ENCODE measurements around the gene GDPD5. TPM values are rescaled to one million over a fixed set of nuclear protein-coding genes. Genes with fewer than 3 reads are reported as not detected.

GDPD5 gene
- total and polyA plus RNA-seq, 2 donors (not counting 1 experiment from before 2014, with no cell fraction given), result 2.5 to 3.1 TPM

DNA sequence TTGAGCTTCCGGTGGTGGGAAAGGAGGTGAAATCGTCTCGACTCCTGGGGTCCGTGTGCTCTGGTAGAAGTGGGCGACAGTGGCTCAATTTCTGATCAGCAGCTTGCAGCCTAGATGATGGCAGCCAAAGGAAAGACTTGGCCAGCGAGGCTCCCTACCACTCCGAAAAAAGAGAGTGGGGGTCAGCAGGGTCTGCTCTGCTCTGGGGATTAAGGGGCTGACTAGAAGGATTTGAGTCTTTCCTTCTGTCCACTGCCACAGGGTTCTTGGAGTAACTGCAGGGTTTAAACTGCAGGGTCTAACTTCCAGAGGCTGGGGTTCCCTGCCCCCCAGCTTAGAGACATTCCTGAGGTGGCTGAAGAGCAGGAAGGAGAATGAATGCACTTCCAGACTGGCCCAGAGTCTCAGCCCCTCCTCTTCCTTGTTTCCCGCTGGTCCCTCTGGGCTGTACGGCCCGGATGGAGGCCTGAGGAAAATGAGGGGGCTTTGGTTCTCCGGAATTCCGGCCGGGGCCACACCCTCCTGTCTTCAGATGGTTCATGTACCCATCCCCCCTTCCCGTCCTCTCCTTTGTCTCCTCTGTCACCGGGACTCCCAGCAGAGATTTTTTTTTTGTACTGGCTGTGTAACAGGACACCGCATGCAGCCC lies 37.2 kb upstream of the GDPD5 start:
- Histone ChIP-seq H3K27me3 (ENCODE audit: control insufficient read depth, insufficient read depth, low read length) (no peaks in the 10 kb centered on the region), H3K4me2 (ENCODE audit: extremely low read depth, insufficient read depth, low read length) (peak overlapping the region; percentile 94), H3K4me1 (ENCODE audit: control insufficient read depth, extremely low read depth, insufficient read depth, low read length) (peaks cover 48% of the 10 kb centered on the region), H4K20me1 (ENCODE audit: control insufficient read depth, extremely low read depth, insufficient read depth, low read length) (peaks cover 9% of the 10 kb centered on the region), H2AFZ (ENCODE audit: low read length) (no peak overlapping the region), H3K9ac (ENCODE audit: insufficient read depth, low read length) (peak overlapping the region; percentile 94), H3K4me3 (replicated peaks in 1 of 4; ENCODE audit: control extremely low read depth in 1 of 4, insufficient read depth in 1 of 4, low read depth in 3 of 4, low read length in 4 of 4) (peak overlapping the region; percentile 89 to 99 (median 99)), H3K27ac (ENCODE audit: insufficient read depth, low read length) (peak overlapping the region; percentile 91), H3K36me3 (ENCODE audit: control insufficient read depth, insufficient read depth, low read length) (peaks cover 25% of the 10 kb centered on the region), H3K9me3 (ENCODE audit: control insufficient read depth, insufficient read depth, low read depth, low read length) (no peaks in the 10 kb centered on the region), H3K79me2 (ENCODE audit: control insufficient read depth, insufficient read depth, low read length) (peaks cover 62% of the 10 kb centered on the region)
- TF ChIP-seq, protein P1, sequence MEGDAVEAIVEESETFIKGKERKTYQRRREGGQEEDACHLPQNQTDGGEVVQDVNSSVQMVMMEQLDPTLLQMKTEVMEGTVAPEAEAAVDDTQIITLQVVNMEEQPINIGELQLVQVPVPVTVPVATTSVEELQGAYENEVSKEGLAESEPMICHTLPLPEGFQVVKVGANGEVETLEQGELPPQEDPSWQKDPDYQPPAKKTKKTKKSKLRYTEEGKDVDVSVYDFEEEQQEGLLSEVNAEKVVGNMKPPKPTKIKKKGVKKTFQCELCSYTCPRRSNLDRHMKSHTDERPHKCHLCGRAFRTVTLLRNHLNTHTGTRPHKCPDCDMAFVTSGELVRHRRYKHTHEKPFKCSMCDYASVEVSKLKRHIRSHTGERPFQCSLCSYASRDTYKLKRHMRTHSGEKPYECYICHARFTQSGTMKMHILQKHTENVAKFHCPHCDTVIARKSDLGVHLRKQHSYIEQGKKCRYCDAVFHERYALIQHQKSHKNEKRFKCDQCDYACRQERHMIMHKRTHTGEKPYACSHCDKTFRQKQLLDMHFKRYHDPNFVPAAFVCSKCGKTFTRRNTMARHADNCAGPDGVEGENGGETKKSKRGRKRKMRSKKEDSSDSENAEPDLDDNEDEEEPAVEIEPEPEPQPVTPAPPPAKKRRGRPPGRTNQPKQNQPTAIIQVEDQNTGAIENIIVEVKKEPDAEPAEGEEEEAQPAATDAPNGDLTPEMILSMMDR (conservative IDR thresholded peaks at IDR 0.05 in 1 of 2, IDR thresholded peaks at IDR 0.05 in 1 of 2; ENCODE audit: low read depth in 1 of 2, low read length in 2 of 2), result no peak
- TF ChIP-seq EZH2 (IDR thresholded peaks at IDR 0.05; ENCODE audit: low read length, missing control alignments), result no peak
- DNase-seq (ENCODE audit: low read depth in 2 of 2), result peak in 1 of 2 donors; percentile 76

DNA sequence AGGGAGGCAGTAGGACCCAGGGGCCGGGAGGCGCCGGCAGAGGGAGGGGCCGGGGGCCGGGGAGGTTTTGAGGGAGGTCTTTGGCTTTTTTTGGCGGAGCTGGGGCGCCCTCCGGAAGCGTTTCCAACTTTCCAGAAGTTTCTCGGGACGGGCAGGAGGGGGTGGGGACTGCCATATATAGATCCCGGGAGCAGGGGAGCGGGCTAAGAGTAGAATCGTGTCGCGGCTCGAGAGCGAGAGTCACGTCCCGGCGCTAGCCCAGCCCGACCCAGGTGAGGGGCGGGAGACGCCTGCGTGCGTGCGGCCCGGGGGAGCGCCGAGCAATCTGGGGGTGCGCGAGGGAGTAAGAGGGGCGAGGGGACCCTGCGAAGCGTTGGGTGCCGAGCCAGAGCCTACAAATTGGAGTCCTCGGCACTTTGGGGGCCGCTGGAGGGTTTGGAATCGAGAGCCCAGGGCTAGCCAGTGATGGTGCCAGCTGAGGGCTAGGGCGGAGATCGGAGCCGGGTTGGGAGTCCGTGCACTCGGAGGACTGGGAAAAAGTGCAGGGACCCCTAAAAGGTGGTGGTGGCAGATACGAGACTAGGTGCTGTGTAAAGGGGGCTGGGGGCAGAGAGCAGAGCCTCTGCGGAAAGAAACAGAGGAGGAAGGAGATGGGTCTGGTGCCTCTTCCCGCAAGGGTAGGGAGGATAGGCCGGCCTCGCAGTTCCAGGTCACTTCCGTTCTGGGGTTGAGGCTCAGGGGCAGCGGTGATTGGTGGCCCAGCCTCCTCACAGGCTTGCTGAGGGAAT lies 36.5 kb upstream of the GDPD5 start, which contains the start of gene SERPINH1:
TSS of gene SERPINH1 (plus strand) at position 206 of the 788 bp plus-strand sequence. CDS start 4,097 bp downstream, outside the sequence.
- Histone ChIP-seq H3K4me3 (replicated peaks in 1 of 4; ENCODE audit: control extremely low read depth in 1 of 4, insufficient read depth in 1 of 4, low read depth in 3 of 4, low read length in 4 of 4) (peak within 1 kb of the TSS; percentile 89 to 99 (median 99)), H3K9ac (ENCODE audit: insufficient read depth, low read length) (peak within 1 kb of the TSS; percentile 94), H3K4me2 (ENCODE audit: extremely low read depth, insufficient read depth, low read length) (peak within 1 kb of the TSS; percentile 79), H3K36me3 (ENCODE audit: control insufficient read depth, insufficient read depth, low read length) (peaks cover 20% of the 10 kb centered on the region), H3K27me3 (ENCODE audit: control insufficient read depth, insufficient read depth, low read length) (no peaks in the 10 kb centered on the region), H4K20me1 (ENCODE audit: control insufficient read depth, extremely low read depth, insufficient read depth, low read length) (peaks cover 6% of the 10 kb centered on the region), H3K4me1 (ENCODE audit: control insufficient read depth, extremely low read depth, insufficient read depth, low read length) (peaks cover 50% of the 10 kb centered on the region), H3K9me3 (ENCODE audit: control insufficient read depth, insufficient read depth, low read depth, low read length) (no peaks in the 10 kb centered on the region), H3K27ac (ENCODE audit: insufficient read depth, low read length) (peak within 1 kb of the TSS; percentile 91), H2AFZ (ENCODE audit: low read length) (no peak within 1 kb of the TSS), H3K79me2 (ENCODE audit: control insufficient read depth, insufficient read depth, low read length) (peaks cover 55% of the 10 kb centered on the region)
- peak; percentile 87 to 92 for DNase-seq (ENCODE audit: low read depth in 2 of 2)
- TF ChIP-seq, protein P1 (conservative IDR thresholded peaks at IDR 0.05 in 1 of 2, IDR thresholded peaks at IDR 0.05 in 1 of 2; ENCODE audit: low read depth in 1 of 2, low read length in 2 of 2), result no peak
- no peak for TF ChIP-seq EZH2 (IDR thresholded peaks at IDR 0.05; ENCODE audit: low read length, missing control alignments)

DNA sequence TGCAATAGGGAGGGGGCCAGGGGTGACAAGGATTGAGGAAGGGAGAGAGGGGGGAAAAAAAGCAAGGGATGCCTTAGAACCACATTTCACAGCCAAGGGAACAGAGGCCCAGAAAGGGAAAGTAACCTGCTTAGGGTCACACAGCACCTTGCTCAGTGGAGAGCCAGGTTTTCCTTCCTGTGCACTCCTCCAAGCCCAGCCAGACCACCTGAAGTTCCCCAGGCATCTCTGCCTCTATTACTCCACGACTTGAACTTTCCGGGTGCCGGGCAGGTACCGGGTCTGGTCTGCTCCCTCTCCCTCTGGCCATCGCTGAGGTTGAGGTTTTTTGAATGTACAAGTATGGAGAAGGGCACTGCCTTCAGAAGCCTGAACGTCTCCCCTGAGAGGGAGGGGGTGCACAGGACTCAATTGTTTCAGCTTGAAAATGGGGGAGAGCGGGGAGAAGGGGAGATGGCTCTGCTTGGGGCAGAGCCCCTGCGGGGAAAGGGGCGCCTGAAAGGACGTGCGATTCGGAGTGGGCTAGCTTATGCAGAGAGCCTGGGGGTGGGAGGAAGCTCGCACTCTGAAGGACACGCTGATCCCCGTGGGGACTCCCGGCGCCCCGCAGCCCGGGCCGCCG lies 35.8 kb upstream of the GDPD5 start:
- no peak for DNase-seq (ENCODE audit: low read depth in 2 of 2)
- peaks cover 51% of the 10 kb centered on the region for H3K4me1 ChIP-seq (ENCODE audit: control insufficient read depth, extremely low read depth, insufficient read depth, low read length)
- no peaks in the 10 kb centered on the region for H3K27me3 ChIP-seq (ENCODE audit: control insufficient read depth, insufficient read depth, low read length)
- H3K36me3 ChIP-seq (ENCODE audit: control insufficient read depth, insufficient read depth, low read length), result peaks cover 16% of the 10 kb centered on the region
- H3K9me3 ChIP-seq (ENCODE audit: control insufficient read depth, insufficient read depth, low read depth, low read length), result no peaks in the 10 kb centered on the region
- no peak overlapping the region for H2AFZ ChIP-seq (ENCODE audit: low read length)
- TF ChIP-seq, protein P1 (conservative IDR thresholded peaks at IDR 0.05 in 1 of 2, IDR thresholded peaks at IDR 0.05 in 1 of 2; ENCODE audit: low read depth in 1 of 2, low read length in 2 of 2), result no peak
- no peak for TF ChIP-seq EZH2 (IDR thresholded peaks at IDR 0.05; ENCODE audit: low read length, missing control alignments)
- peaks cover 6% of the 10 kb centered on the region for H4K20me1 ChIP-seq (ENCODE audit: control insufficient read depth, extremely low read depth, insufficient read depth, low read length)
- H3K9ac ChIP-seq (ENCODE audit: insufficient read depth, low read length), result peak overlapping the region; percentile 94
- peak overlapping the region; percentile 47 to 99 (median 99) for H3K4me3 ChIP-seq (replicated peaks in 1 of 4; ENCODE audit: control extremely low read depth in 1 of 4, insufficient read depth in 1 of 4, low read depth in 3 of 4, low read length in 4 of 4)
- peak overlapping the region; percentile 91 for H3K27ac ChIP-seq (ENCODE audit: insufficient read depth, low read length)
- peak overlapping the region; percentile 79 for H3K4me2 ChIP-seq (ENCODE audit: extremely low read depth, insufficient read depth, low read length)
- H3K79me2 ChIP-seq (ENCODE audit: control insufficient read depth, insufficient read depth, low read length), result peaks cover 48% of the 10 kb centered on the region

All from fibroblast of lung (primary cell).